GM18909 (cell line): ENCODE measurements around the gene AGAP1.

ENCODE experiments used
- ATAC-seq: cut with Tn5 transposase; IDR thresholded peaks from one replicate; pipeline ENCODE4 v1.9.1; 2021; ENCODE audit warnings: mild to moderate bottlenecking; ENCODE audit not compliant: unreplicated experiment, poor library complexity

The AGAP1 gene

GRCh38 chr2:235647264-235647663 is 153.4 kb downstream of the AGAP1 start:
- no peak for ATAC-seq

- ATAC-seq = no peak
These were observed 154.0 kb downstream of the AGAP1 start for GRCh38 chr2:235647877-235648276.

DNA sequence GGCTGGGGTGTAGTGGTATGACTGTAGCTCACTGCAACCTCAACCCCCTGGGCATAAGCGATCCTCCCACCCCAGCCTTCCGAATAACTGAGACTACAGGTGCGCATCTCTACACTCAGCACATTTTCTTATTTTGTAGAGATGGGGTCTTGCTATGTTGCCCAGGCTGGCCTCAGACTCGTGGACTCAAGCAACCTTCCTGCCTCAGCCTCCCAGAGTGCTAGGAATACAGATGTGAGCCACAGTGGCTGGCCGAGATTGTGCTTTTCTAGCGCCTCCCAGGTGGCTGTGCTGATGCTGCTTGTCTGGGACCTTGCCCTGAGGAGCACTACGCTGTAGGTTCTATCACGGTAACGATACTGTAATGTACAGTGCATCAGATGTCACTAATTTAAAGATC is 155.6 kb downstream of the AGAP1 start:
- ATAC-seq = no peak

DNA sequence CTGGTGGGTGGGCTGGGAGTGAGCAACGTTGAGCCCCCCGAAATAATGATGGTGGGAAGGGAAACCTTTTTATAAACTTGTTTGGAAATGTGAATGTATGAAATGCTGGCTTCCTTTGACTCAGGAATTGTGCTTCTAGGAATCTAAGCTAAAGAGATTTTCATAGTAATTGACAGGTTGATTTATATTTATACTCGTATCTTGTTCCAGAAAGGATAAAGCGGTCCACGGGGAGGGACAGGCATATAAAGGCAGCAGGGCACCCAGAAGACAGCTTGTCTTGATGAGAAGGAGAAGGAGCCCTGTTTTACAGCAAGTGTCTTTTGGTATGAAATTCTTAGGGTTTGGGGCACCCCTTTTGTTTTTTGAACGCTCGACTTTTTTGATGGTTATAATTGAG is 157.8 kb downstream of the AGAP1 start:
- ATAC-seq = no peak

- ATAC-seq = no peak
These were observed 160.4 kb downstream of the AGAP1 start for GRCh38 chr2:235654103-235654813.

DNA sequence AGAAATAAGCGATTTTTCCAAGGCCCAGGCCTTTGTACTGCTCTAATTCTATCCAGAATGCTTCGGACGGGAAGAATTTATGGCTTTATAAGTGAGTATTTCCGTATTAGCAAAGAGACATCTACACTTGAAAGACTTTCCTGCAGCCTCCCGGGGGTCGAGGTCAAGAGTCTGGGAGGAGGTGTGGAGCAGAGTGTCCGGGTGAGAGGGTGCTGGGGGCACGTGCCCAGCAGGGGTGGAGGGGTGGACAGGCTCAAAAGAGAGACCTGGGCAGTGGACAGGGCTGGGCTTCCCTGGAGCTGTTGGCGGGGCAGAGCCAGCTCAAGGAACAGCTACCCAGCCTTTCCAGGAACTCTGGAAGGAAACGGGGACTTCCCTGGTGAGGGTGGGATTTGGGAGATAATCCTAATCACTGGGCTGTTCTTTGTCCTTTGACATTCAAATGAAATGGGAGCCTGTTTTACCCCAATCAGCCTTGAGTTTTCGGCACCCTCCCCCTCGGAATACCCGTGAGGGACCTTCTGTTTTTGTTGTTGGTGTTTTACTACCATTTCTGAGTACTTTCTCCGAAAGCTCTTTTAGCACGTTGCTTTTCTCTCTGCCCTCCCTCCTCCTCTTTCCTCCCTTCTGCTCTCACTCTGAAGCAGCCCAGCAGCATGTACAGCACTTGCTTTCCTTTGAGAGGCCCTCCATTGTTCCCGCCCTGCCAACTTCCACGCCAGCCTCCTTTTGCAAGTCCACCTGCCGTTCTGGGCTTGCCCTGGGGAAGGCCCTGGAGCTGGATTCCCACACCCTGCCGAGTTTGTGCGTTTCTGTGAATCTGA is 164.7 kb downstream of the AGAP1 start:
- ATAC-seq = no peak

GRCh38 chr2:235659767-235660322 is 166.0 kb downstream of the AGAP1 start:
- no peak for ATAC-seq

DNA sequence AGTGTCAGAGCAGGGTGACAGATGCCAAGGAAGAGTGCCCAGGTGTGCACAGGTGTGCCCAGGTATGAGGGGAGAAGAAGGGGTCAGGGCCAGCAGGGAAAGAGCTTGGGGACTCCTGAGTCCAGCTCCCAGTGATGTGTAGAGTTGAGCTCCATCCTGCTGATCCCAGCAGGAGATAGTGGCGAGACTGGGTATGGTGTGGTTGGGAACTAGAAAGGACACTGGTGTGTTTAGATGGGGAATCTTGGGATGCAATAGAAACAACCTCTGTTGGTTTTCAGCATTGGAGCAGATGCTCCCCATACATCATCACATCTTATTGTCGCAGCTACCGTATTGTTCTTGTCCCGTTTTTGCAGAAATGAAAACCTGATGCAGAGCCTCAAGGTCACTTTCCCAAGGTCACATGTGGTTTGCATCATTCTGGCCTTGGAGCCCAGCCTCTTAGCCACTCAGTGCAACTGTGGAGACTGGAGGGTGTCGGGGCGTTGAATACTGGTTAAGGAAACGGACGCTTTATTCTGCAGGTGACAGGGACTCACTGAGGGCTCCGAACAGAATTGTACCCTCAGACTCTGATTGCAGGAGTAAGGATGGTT is 166.7 kb downstream of the AGAP1 start:
- no peak for ATAC-seq

DNA sequence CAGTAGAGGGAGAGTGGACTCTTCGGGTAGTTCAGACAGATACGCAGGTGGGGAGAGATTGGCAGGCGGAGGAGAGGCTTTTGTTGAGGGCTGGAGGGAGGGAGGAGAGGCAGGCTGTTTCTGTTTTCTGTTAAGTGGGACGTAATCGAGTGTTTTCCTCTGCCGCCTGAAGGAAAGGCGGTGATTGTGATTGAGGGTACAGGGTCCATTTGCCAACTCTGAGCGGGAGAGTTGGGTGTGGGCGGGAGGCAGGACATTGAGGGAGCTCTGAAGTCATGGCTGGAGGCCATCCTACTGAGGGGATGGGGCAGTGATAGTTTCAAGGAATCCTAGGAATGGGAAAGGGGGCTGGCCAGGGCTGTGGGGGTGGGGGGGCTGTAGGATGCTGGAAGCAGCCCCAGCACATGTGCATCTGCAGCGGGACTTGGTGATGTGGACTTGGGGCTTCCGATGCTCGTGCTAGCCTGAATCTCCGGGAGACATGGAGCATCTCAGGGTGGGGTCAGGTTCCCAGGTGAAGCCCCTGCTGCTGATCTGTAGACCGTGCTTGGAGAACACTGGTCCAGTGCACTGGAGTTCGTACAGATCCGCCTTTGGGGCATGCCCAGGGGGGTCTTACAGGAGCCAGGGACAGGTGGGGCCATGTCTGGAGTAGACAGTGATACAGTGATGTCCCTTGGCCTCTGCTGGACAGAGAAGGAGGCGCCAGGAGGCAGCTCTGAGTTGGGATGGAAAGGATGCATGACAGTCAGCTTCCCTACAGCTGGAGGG is 167.5 kb downstream of the AGAP1 start:
- no peak for ATAC-seq

GRCh38 chr2:235661952-235662351 is 168.1 kb downstream of the AGAP1 start:
- no peak for ATAC-seq

GRCh38 chr2:235663875-235664274 is 170.0 kb downstream of the AGAP1 start:
- ATAC-seq = no peak

- no peak for ATAC-seq
These were observed 171.9 kb downstream of the AGAP1 start for GRCh38 chr2:235665661-235666212.

- ATAC-seq = no peak
These were observed 172.5 kb downstream of the AGAP1 start for GRCh38 chr2:235666213-235666781.

GRCh38 chr2:235668782-235669181 is 174.9 kb downstream of the AGAP1 start:
- ATAC-seq = no peak

GRCh38 chr2:235669269-235669831 is 175.5 kb downstream of the AGAP1 start:
- no peak for ATAC-seq

GRCh38 chr2:235669983-235670962 is 176.4 kb downstream of the AGAP1 start:
- ATAC-seq = no peak

DNA sequence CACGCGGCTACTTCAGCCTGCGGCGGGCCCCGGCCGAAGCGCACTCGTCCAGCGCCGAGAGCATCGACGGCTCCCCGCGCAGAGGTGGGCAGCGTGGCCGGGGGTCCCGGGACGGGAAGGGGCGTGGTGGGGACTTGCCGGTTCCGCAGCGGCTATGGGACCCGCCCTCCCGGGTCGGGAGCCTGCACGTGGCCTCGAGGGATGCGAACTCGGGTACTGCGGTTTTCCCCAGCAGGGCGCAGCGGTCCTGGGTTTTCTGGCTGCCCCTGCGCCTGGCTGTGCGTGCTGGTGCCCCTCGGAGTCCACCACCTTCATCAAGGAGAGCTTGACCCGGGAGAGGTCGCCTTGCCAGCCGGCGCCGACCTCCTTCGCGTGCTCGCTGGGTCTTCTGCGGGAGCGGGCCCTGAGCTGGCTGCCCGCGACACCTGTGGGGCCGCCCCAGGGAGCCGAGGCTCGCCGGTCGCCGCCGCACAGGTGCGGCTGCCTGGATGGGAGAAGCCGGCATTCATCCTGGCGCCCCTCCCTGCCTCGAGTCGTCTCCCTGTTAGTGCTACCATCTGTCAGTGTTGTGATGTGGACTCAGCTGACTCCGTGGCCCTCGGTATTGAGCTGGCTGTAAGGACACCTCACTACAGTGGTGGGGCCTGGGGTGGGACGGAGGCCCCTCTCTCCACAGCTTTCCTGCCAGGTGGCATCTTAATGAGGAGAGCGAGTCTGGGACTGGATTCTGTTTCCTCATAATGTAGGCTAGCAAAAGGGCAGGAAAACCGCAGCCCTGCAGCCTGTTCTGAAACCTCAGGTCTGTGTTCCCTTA is 177.3 kb downstream of the AGAP1 start:
- ATAC-seq = no peak
